ENCODE measurements around the gene ANKFN1.

ANKFN1 gene

DNA sequence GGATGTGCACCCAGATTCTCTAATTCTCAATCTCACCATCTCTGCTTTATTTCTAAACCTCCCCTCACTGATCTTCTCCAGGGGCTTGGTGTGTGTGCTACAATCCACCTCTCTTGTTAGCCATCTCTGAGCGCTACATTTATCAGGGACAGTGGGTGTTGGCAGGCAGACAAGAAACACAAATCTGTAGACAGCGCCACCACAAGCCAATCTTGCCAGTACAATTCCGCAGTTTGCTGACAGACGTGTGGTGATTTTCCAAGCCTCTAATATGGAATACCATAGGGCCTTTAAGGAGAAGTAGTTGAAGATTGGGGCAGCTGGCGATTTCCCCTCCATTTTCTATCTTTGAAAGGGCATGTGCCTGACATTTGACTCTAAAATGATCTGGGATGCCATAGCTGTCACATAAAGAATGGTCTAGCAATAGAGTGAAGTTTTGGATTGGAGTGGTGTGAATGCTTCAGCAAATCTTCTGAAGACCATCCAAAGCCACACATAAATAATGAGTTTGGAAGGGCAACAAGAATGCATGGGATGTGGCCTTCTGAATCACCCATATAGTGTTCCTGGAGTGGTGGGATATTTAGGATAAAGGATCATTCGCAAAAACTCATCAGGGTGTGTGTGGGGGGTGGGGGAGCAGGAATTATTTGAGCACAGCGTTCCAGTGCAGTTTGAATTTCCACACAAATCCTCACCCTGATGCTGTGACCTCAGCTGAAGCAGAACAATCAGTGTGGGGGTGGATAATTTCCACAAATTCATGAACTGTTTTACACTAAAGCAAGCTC lies 12.0 kb upstream of the ANKFN1 start:
- Histone ChIP-seq H3K4me2 (ENCODE audit: low read depth, low read length) (no peak overlapping the region), H3K27me3 (replicated peaks; ENCODE audit: insufficient read depth, low read length) (no peaks in the 10 kb centered on the region), H3F3A (ENCODE audit: insufficient read depth, low read length) (no peaks in the 10 kb centered on the region), H3K9ac (ENCODE audit: low read length) (no peak overlapping the region), H3K27ac (ENCODE audit: low read length) (no peak overlapping the region), H3K9me2 (replicated peaks; ENCODE audit: insufficient read depth, low read length) (no peaks in the 10 kb centered on the region), H3K4me1 (ENCODE audit: low read length) (no peaks in the 10 kb centered on the region), H3K79me2 (ENCODE audit: low read length) (no peaks in the 10 kb centered on the region), H3K36me3 (replicated peaks; ENCODE audit: insufficient read depth, low read length) (no peaks in the 10 kb centered on the region), H2AFZ (ENCODE audit: low read length) (no peak overlapping the region), H3K9me3 (replicated peaks; ENCODE audit: insufficient read depth, low read length) (no peaks in the 10 kb centered on the region), H4K20me1 (ENCODE audit: insufficient read depth, low read length) (no peaks in the 10 kb centered on the region), H3K4me3 (ENCODE audit: low read length) (no peak overlapping the region)
- no peak for DNase-seq
- TF ChIP-seq, protein P1, sequence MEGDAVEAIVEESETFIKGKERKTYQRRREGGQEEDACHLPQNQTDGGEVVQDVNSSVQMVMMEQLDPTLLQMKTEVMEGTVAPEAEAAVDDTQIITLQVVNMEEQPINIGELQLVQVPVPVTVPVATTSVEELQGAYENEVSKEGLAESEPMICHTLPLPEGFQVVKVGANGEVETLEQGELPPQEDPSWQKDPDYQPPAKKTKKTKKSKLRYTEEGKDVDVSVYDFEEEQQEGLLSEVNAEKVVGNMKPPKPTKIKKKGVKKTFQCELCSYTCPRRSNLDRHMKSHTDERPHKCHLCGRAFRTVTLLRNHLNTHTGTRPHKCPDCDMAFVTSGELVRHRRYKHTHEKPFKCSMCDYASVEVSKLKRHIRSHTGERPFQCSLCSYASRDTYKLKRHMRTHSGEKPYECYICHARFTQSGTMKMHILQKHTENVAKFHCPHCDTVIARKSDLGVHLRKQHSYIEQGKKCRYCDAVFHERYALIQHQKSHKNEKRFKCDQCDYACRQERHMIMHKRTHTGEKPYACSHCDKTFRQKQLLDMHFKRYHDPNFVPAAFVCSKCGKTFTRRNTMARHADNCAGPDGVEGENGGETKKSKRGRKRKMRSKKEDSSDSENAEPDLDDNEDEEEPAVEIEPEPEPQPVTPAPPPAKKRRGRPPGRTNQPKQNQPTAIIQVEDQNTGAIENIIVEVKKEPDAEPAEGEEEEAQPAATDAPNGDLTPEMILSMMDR (IDR thresholded peaks at IDR 0.05; ENCODE audit: low read length), result no peak
- no peak for TF ChIP-seq EZH2 (optimal IDR thresholded peaks at IDR 0.05; ENCODE audit: low read depth, low read length)
- no peak for TF ChIP-seq EZH2phosphoT487 (IDR thresholded peaks at IDR 0.05; ENCODE audit: low read length)

DNA sequence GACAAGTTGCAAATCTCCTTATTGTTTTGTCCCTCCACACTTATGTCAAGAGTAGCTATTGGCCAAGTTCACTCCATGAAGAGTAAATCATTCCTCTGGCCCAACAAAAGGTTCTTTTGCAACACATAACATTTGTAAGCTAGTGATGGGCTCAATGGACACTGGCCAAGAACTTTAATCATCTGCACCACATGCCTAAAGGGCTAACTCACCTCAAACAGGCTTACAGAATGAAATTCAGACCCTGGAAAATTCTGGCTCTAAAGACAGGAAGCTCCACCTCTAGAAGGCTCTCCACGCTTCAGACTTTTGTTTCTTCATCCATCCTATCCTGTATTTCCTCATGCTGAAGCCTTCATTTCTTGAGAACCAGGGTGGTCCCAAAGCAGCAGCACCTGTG lies 10.9 kb upstream of the ANKFN1 start:
- H3K4me2 ChIP-seq (ENCODE audit: low read depth, low read length), result no peak overlapping the region
- no peak overlapping the region for H3K4me3 ChIP-seq (ENCODE audit: low read length)
- H3K79me2 ChIP-seq (ENCODE audit: low read length), result no peaks in the 10 kb centered on the region

DNA sequence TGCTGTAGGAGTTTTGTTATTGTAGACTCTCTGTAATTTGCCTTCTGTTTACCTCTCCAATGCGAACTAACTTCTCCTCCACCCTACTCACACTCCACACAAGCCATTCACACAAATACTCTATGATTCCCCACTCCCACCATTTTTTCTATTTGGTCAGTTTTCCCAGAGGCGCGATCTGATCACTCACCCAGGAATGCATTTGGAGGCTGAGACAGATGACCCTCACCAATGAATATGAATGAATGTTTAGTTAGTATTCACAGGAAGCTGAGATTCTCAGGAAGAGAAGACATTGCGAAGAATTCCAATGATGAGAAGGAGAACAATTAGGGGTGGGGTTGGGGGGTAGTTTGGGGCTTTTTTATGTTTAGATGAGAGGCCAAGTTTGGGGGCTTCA lies 10.5 kb upstream of the ANKFN1 start:
- Histone ChIP-seq H3K27ac (ENCODE audit: low read length) (no peak overlapping the region), H2AFZ (ENCODE audit: low read length) (no peak overlapping the region), H3K27me3 (replicated peaks; ENCODE audit: insufficient read depth, low read length) (no peaks in the 10 kb centered on the region), H3F3A (ENCODE audit: insufficient read depth, low read length) (no peaks in the 10 kb centered on the region), H3K9me3 (replicated peaks; ENCODE audit: insufficient read depth, low read length) (no peaks in the 10 kb centered on the region), H3K4me2 (ENCODE audit: low read depth, low read length) (no peak overlapping the region), H3K36me3 (replicated peaks; ENCODE audit: insufficient read depth, low read length) (no peaks in the 10 kb centered on the region), H3K9ac (ENCODE audit: low read length) (no peak overlapping the region), H3K79me2 (ENCODE audit: low read length) (no peaks in the 10 kb centered on the region), H4K20me1 (ENCODE audit: insufficient read depth, low read length) (no peaks in the 10 kb centered on the region), H3K4me1 (ENCODE audit: low read length) (no peaks in the 10 kb centered on the region), H3K9me2 (replicated peaks; ENCODE audit: insufficient read depth, low read length) (no peaks in the 10 kb centered on the region), H3K4me3 (ENCODE audit: low read length) (no peak overlapping the region)
- TF ChIP-seq, protein P1 (IDR thresholded peaks at IDR 0.05; ENCODE audit: low read length), result no peak
- TF ChIP-seq EZH2phosphoT487 (IDR thresholded peaks at IDR 0.05; ENCODE audit: low read length) (no peak), EZH2 (optimal IDR thresholded peaks at IDR 0.05; ENCODE audit: low read depth, low read length) (no peak)
- DNase-seq, result no peak

More for the DNA sequence above, 10.9 kb upstream of the ANKFN1 start:
- Histone ChIP-seq H3K36me3 (replicated peaks; ENCODE audit: insufficient read depth, low read length) (no peaks in the 10 kb centered on the region), H2AFZ (ENCODE audit: low read length) (no peak overlapping the region), H4K20me1 (ENCODE audit: insufficient read depth, low read length) (no peaks in the 10 kb centered on the region), H3K9ac (ENCODE audit: low read length) (no peak overlapping the region), H3K4me1 (ENCODE audit: low read length) (no peaks in the 10 kb centered on the region), H3K9me3 (replicated peaks; ENCODE audit: insufficient read depth, low read length) (no peaks in the 10 kb centered on the region), H3K27ac (ENCODE audit: low read length) (no peak overlapping the region), H3K27me3 (replicated peaks; ENCODE audit: insufficient read depth, low read length) (no peaks in the 10 kb centered on the region), H3F3A (ENCODE audit: insufficient read depth, low read length) (no peaks in the 10 kb centered on the region), H3K9me2 (replicated peaks; ENCODE audit: insufficient read depth, low read length) (no peaks in the 10 kb centered on the region)
- no peak for DNase-seq
- TF ChIP-seq, protein P1 (IDR thresholded peaks at IDR 0.05; ENCODE audit: low read length), result no peak
- no peak for TF ChIP-seq EZH2 (optimal IDR thresholded peaks at IDR 0.05; ENCODE audit: low read depth, low read length)
- no peak for TF ChIP-seq EZH2phosphoT487 (IDR thresholded peaks at IDR 0.05; ENCODE audit: low read length)

All from MM.1S (cell line).